Esophagus mucosa (tissue), 1 donor: Measurements from ENCODE around the gene GLG1. TPM values are rescaled to one million over a fixed set of nuclear protein-coding genes. Genes with fewer than 3 reads are reported as not detected.
A peak's percentile ranks its signal among the peaks of the same experiment; 100 is the strongest.
"Not testable (repeated sequence)": the region's sequence is repeated elsewhere in the genome, so short reads cannot be mapped to it uniquely, and the experiment has no call there.

Source experiments
- ATAC-seq: fragments of 200-7000 bp; cut with Tn5 transposase; one replicate; pipeline ENCODE4 v1.9.1; 2020
- total RNA-seq: library from RNA; stranded (reverse); gene quantifications from one replicate; pipeline ENCODE4 v1.2.4, GENCODE V29; 2023
- donor health status: DM: yes; HTN: yes; CAD: no.

The GLG1 gene
- 54.6 TPM for total RNA-seq

GRCh38 chr16:74606521-74607309 is at the start of gene GLG1:
GLG1 (minus strand) TSS chr16:74607114; CDS start chr16:74607094, 20 bp downstream.
- ATAC-seq = peak; percentile 97

- ATAC-seq = no peak
Measured at GRCh38 chr16:74654536-74655050, 47.7 kb upstream of the GLG1 start.

GRCh38 chr16:74652883-74653282 is 46.0 kb upstream of the GLG1 start:
- ATAC-seq = not testable (repeated sequence)

- no peak for ATAC-seq
Measured at GRCh38 chr16:74652249-74652648, 45.3 kb upstream of the GLG1 start.

- peak; percentile 78 for ATAC-seq
Measured at GRCh38 chr16:74651841-74652240, 44.9 kb upstream of the GLG1 start.

- no peak for ATAC-seq
Measured at GRCh38 chr16:74650966-74651567, 44.2 kb upstream of the GLG1 start.

GRCh38 chr16:74649839-74650504 is 43.1 kb upstream of the GLG1 start:
- ATAC-seq = no peak

GRCh38 chr16:74641969-74642368 is 35.1 kb upstream of the GLG1 start:
- ATAC-seq = no peak

- no peak for ATAC-seq
Measured at GRCh38 chr16:74637742-74638453, 31.0 kb upstream of the GLG1 start.

GRCh38 chr16:74635303-74635702 is 28.4 kb upstream of the GLG1 start:
- ATAC-seq = no peak

GRCh38 chr16:74633686-74634085 is 26.8 kb upstream of the GLG1 start:
- ATAC-seq = no peak

- no peak for ATAC-seq
Measured at GRCh38 chr16:74627506-74628220, 20.7 kb upstream of the GLG1 start.

- no peak for ATAC-seq
Measured at GRCh38 chr16:74626741-74627416, 20.0 kb upstream of the GLG1 start.

GRCh38 chr16:74625500-74626350 is 18.8 kb upstream of the GLG1 start:
- no peak for ATAC-seq

- ATAC-seq = no peak
Measured at GRCh38 chr16:74623839-74624235, 16.9 kb upstream of the GLG1 start.

GRCh38 chr16:74623214-74623838 is 16.4 kb upstream of the GLG1 start:
- peak; percentile 66 for ATAC-seq

- ATAC-seq = no peak
Measured at GRCh38 chr16:74622005-74622404, 15.1 kb upstream of the GLG1 start.

GRCh38 chr16:74617206-74617788 is 10.4 kb upstream of the GLG1 start:
- no peak for ATAC-seq

GRCh38 chr16:74611721-74612120 is 4.8 kb upstream of the GLG1 start:
- ATAC-seq = no peak

GRCh38 chr16:74608944-74609343 is 2.0 kb upstream of the GLG1 start:
- ATAC-seq = no peak
